ENCODE data around the gene EGFR.

- TF ChIP-seq CTCF (IDR thresholded peaks at IDR 0.05): no peak
- no peak for TF ChIP-seq POLR2A (IDR thresholded peaks at IDR 0.05)
Observed at GRCh38 chr7:55128693-55129394, 110.0 kb downstream of the EGFR start.
